HG02884 (cell line): Measurements from ENCODE around the gene MDFI.
A peak's percentile ranks its signal among the peaks of the same experiment; 100 is the strongest.

ENCODE experiments used
- ATAC-seq: cut with Tn5 transposase; IDR thresholded peaks from one replicate; pipeline ENCODE4 v1.9.1; 2021; ENCODE audit warnings: mild to moderate bottlenecking, moderate library complexity; ENCODE audit not compliant: unreplicated experiment

MDFI gene

GRCh38 chr6:41670703-41671360 lies 32.6 kb downstream of the MDFI start:
- ATAC-seq = no peak

- ATAC-seq = no peak
Observed at GRCh38 chr6:41671376-41671775, 33.1 kb downstream of the MDFI start.

GRCh38 chr6:41672016-41672415 lies 33.7 kb downstream of the MDFI start:
- ATAC-seq = no peak

GRCh38 chr6:41672816-41673703 lies 34.8 kb downstream of the MDFI start:
- no peak for ATAC-seq

GRCh38 chr6:41673704-41674000 lies 35.4 kb downstream of the MDFI start:
- ATAC-seq = no peak

- no peak for ATAC-seq
Observed at GRCh38 chr6:41674231-41675000, 36.1 kb downstream of the MDFI start.

GRCh38 chr6:41675176-41675775 lies 37.0 kb downstream of the MDFI start:
- no peak for ATAC-seq

GRCh38 chr6:41675992-41676391 lies 37.7 kb downstream of the MDFI start:
- ATAC-seq = no peak

GRCh38 chr6:41676431-41676830 lies 38.2 kb downstream of the MDFI start:
- ATAC-seq = no peak

GRCh38 chr6:41677124-41677921 lies 39.1 kb downstream of the MDFI start:
- ATAC-seq = no peak

GRCh38 chr6:41678511-41679084 lies 40.3 kb downstream of the MDFI start:
- no peak for ATAC-seq

GRCh38 chr6:41679696-41680095 lies 41.4 kb downstream of the MDFI start:
- ATAC-seq = no peak

- ATAC-seq = no peak
Observed at GRCh38 chr6:41680182-41680965, 42.1 kb downstream of the MDFI start.

GRCh38 chr6:41682056-41682477 lies 43.8 kb downstream of the MDFI start:
- ATAC-seq = no peak

GRCh38 chr6:41682497-41683272 lies 44.4 kb downstream of the MDFI start:
- ATAC-seq = peak; percentile 5

GRCh38 chr6:41683273-41683522 lies 44.9 kb downstream of the MDFI start:
- ATAC-seq = peak; percentile 19

GRCh38 chr6:41683523-41684310 lies 45.4 kb downstream of the MDFI start:
- peak; percentile 64 for ATAC-seq
